Measurements from ENCODE around the gene RAB11FIP2. TPM values are rescaled to one million over a fixed set of nuclear protein-coding genes. Genes with fewer than 3 reads are reported as not detected.

The RAB11FIP2 gene
- total and polyA plus RNA-seq, 2 donors (not counting 1 experiment from before 2014, with no cell fraction given): 13.6 to 17.5 TPM

- no peak overlapping the region for H3K27ac ChIP-seq (ENCODE audit: insufficient read depth, low read length)
- DNase-seq (ENCODE audit: low read depth in 2 of 2): no peak
Observed at GRCh38 chr10:118054383-118054782, 7.6 kb upstream of the RAB11FIP2 start.

GRCh38 chr10:118052816-118053215 is 6.1 kb upstream of the RAB11FIP2 start:
- H4K20me1 ChIP-seq (ENCODE audit: control insufficient read depth, extremely low read depth, insufficient read depth, low read length): no peaks in the 10 kb centered on the region
- no peak overlapping the region for H3K27ac ChIP-seq (ENCODE audit: insufficient read depth, low read length)
- no peaks in the 10 kb centered on the region for H3K9me3 ChIP-seq (ENCODE audit: control insufficient read depth, insufficient read depth, low read depth, low read length)
- no peaks in the 10 kb centered on the region for H3K36me3 ChIP-seq (ENCODE audit: control insufficient read depth, insufficient read depth, low read length)
- no peaks in the 10 kb centered on the region for H3K4me1 ChIP-seq (ENCODE audit: control insufficient read depth, extremely low read depth, insufficient read depth, low read length)
- H3K4me3 ChIP-seq (replicated peaks in 1 of 4; ENCODE audit: control extremely low read depth in 1 of 4, insufficient read depth in 1 of 4, low read depth in 3 of 4, low read length in 4 of 4): no peak overlapping the region
- no peaks in the 10 kb centered on the region for H3K27me3 ChIP-seq (ENCODE audit: control insufficient read depth, insufficient read depth, low read length)
- DNase-seq (ENCODE audit: low read depth in 2 of 2): no peak
- no peaks in the 10 kb centered on the region for H3K79me2 ChIP-seq (ENCODE audit: control insufficient read depth, insufficient read depth, low read length)
- TF ChIP-seq CTCF (conservative IDR thresholded peaks at IDR 0.05 in 1 of 2, IDR thresholded peaks at IDR 0.05 in 1 of 2; ENCODE audit: low read depth in 1 of 2, low read length in 2 of 2) (no peak), EZH2 (IDR thresholded peaks at IDR 0.05; ENCODE audit: low read length, missing control alignments) (no peak)
- H2AFZ ChIP-seq (ENCODE audit: low read length): no peak overlapping the region
- no peak overlapping the region for H3K4me2 ChIP-seq (ENCODE audit: extremely low read depth, insufficient read depth, low read length)
- H3K9ac ChIP-seq (ENCODE audit: insufficient read depth, low read length): no peak overlapping the region

More at GRCh38 chr10:118054383-118054782, 7.6 kb upstream of the RAB11FIP2 start:
- Histone ChIP-seq H2AFZ (ENCODE audit: low read length) (no peak overlapping the region), H3K27me3 (ENCODE audit: control insufficient read depth, insufficient read depth, low read length) (no peaks in the 10 kb centered on the region), H3K4me1 (ENCODE audit: control insufficient read depth, extremely low read depth, insufficient read depth, low read length) (no peaks in the 10 kb centered on the region), H3K79me2 (ENCODE audit: control insufficient read depth, insufficient read depth, low read length) (no peaks in the 10 kb centered on the region), H3K36me3 (ENCODE audit: control insufficient read depth, insufficient read depth, low read length) (no peaks in the 10 kb centered on the region), H4K20me1 (ENCODE audit: control insufficient read depth, extremely low read depth, insufficient read depth, low read length) (no peaks in the 10 kb centered on the region), H3K9me3 (ENCODE audit: control insufficient read depth, insufficient read depth, low read depth, low read length) (no peaks in the 10 kb centered on the region), H3K4me2 (ENCODE audit: extremely low read depth, insufficient read depth, low read length) (no peak overlapping the region), H3K9ac (ENCODE audit: insufficient read depth, low read length) (no peak overlapping the region), H3K4me3 (replicated peaks in 1 of 4; ENCODE audit: control extremely low read depth in 1 of 4, insufficient read depth in 1 of 4, low read depth in 3 of 4, low read length in 4 of 4) (no peak overlapping the region)
- TF ChIP-seq EZH2 (IDR thresholded peaks at IDR 0.05; ENCODE audit: low read length, missing control alignments) (no peak), CTCF (conservative IDR thresholded peaks at IDR 0.05 in 1 of 2, IDR thresholded peaks at IDR 0.05 in 1 of 2; ENCODE audit: low read depth in 1 of 2, low read length in 2 of 2) (no peak)

GRCh38 chr10:118047880-118048279 is 1.1 kb upstream of the RAB11FIP2 start:
- H3K36me3 ChIP-seq (ENCODE audit: control insufficient read depth, insufficient read depth, low read length): no peaks in the 10 kb centered on the region
- H2AFZ ChIP-seq (ENCODE audit: low read length): no peak overlapping the region
- H4K20me1 ChIP-seq (ENCODE audit: control insufficient read depth, extremely low read depth, insufficient read depth, low read length): no peaks in the 10 kb centered on the region
- H3K4me2 ChIP-seq (ENCODE audit: extremely low read depth, insufficient read depth, low read length): no peak overlapping the region
- TF ChIP-seq CTCF (conservative IDR thresholded peaks at IDR 0.05 in 1 of 2, IDR thresholded peaks at IDR 0.05 in 1 of 2; ENCODE audit: low read depth in 1 of 2, low read length in 2 of 2) (no peak), EZH2 (IDR thresholded peaks at IDR 0.05; ENCODE audit: low read length, missing control alignments) (no peak)
- no peaks in the 10 kb centered on the region for H3K27me3 ChIP-seq (ENCODE audit: control insufficient read depth, insufficient read depth, low read length)
- H3K9ac ChIP-seq (ENCODE audit: insufficient read depth, low read length): no peak overlapping the region
- no peaks in the 10 kb centered on the region for H3K9me3 ChIP-seq (ENCODE audit: control insufficient read depth, insufficient read depth, low read depth, low read length)
- H3K27ac ChIP-seq (ENCODE audit: insufficient read depth, low read length): no peak overlapping the region
- peaks cover 22% of the 10 kb centered on the region for H3K79me2 ChIP-seq (ENCODE audit: control insufficient read depth, insufficient read depth, low read length)
- H3K4me1 ChIP-seq (ENCODE audit: control insufficient read depth, extremely low read depth, insufficient read depth, low read length): no peaks in the 10 kb centered on the region
- no peak overlapping the region for H3K4me3 ChIP-seq (replicated peaks in 1 of 4; ENCODE audit: control extremely low read depth in 1 of 4, insufficient read depth in 1 of 4, low read depth in 3 of 4, low read length in 4 of 4)
- DNase-seq (ENCODE audit: low read depth in 2 of 2): no peak

All from fibroblast of lung (primary cell).